Small intestine (tissue), 7 donors: ENCODE results near the gene SAMD9L. TPM values are rescaled to one million over a fixed set of nuclear protein-coding genes. Genes with fewer than 3 reads are reported as not detected.

Source experiments
- DNase-seq, 2 donors: peaks; one replicate each; pipeline versions ENCODE4 v3.0.0 to v3.0.0-alpha.2; 2013
- FAIRE-seq: peaks from 2 replicates; lab custom pipeline; 2012; peaks lifted over from hg19 to GRCh38; lab: Jason Lieb, UNC
- H3K27ac ChIP-seq, 3 donors: one replicate each; pipeline ENCODE4 v1.5.1; 2013; ENCODE audit warnings: low read length in 2 of 3, mild to moderate bottlenecking in 2 of 3, control low read depth in 1 of 3, inconsistent platforms in 1 of 3, low read depth in 1 of 3, moderate library complexity in 1 of 3
- H3K27me3 ChIP-seq, 3 donors: one replicate each; pipeline ENCODE4 v1.6.1; 2013; ENCODE audit warnings: low read length in 3 of 3, inconsistent platforms in 1 of 3; ENCODE audit not compliant: control insufficient read depth in 3 of 3, insufficient read depth in 3 of 3
- H3K36me3 ChIP-seq, 3 donors: one replicate each; pipeline ENCODE4 v1.6.1; 2013; ENCODE audit warnings: low read length in 3 of 3, inconsistent platforms in 1 of 3, low read depth in 1 of 3, mild to moderate bottlenecking in 1 of 3, moderate library complexity in 1 of 3; ENCODE audit not compliant: control insufficient read depth in 3 of 3, insufficient read depth in 2 of 3
- H3K4me1 ChIP-seq, 3 donors: one replicate each; pipeline ENCODE4 v1.6.1; 2013; ENCODE audit warnings: low read length in 2 of 3, inconsistent platforms in 1 of 3, low read depth in 1 of 3, mild to moderate bottlenecking in 1 of 3, moderate library complexity in 1 of 3; ENCODE audit not compliant: control insufficient read depth in 3 of 3, insufficient read depth in 2 of 3
- H3K4me3 ChIP-seq, 3 donors: one replicate each; pipeline ENCODE4 v1.5.1; 2013; ENCODE audit warnings: low read length in 3 of 3, control low read depth in 1 of 3, inconsistent platforms in 1 of 3, low read depth in 1 of 3, mild to moderate bottlenecking in 1 of 3, moderate library complexity in 1 of 3
- H3K9me3 ChIP-seq, 2 donors: one replicate each; pipeline ENCODE4 v1.6.1; 2013; ENCODE audit warnings: low read depth in 1 of 2, low read length in 1 of 2; ENCODE audit not compliant: control insufficient read depth in 2 of 2, insufficient read depth in 1 of 2
- WGBS, 3 donors: extraction: QIAGEN DNeasy Blood & Tissue Kit; methylation state at CpG; one replicate each; pipeline ENCODE4 v1.1.7; 2013; 5-methylcytosine and 5-hydroxymethylcytosine counted together
- polyA plus RNA-seq, 4 donors: library from polyadenylated mRNA; stranded (reverse) in 3 of 4; unstranded in 1 of 4; fragments of 200-250 nt in 3 of 4; fragments of 120-200 nt in 1 of 4; gene quantifications; one replicate each; pipeline versions ENCODE4 v1.2.1 to v1.2.3, GENCODE V29; 2013
- donor health status: healthy with polysubstance abuse.
- donor health status: control.
- donor health status: control.
- donor health status: Bipolar disorder and iron deficiency.
- donor health status: healthy.

SAMD9L gene
- polyA plus RNA-seq, 4 donors = 4.1 to 5.8 (median 5.3) TPM

DNA sequence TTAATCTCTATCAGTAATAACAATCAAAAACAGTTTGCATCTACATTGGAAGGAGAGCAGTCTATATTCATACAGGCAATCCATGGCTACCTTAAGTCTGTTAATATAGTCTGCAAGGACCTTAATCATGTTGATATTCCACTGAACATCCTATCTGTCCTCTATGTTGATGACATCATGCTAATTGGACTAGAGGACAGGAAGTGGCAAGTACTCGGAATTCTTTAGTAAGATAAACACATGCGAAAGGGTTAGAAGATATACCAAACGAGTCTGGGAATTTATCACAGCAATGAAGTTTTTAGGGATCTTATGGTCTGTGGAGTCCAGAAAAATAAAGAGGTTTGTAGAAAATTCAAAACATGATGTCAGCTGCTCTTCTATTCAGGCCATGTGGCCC is 11.3 kb upstream of the SAMD9L start:
- Histone ChIP-seq H3K4me1 (no peaks in the 10 kb centered on the region), H3K27me3 (no peaks in the 10 kb centered on the region), H3K9me3 (peaks cover 0 to 12% of the 10 kb centered on the region in 2 donors), H3K27ac (no peak overlapping the region), H3K4me3 (no peak overlapping the region), H3K36me3 (no peaks in the 10 kb centered on the region)
- DNase-seq (no peak), FAIRE-seq (no peak)
- WGBS, 3 donors = 59 to 68% (median 66%) methylated on average over 3 of the region's 3 CpGs

DNA sequence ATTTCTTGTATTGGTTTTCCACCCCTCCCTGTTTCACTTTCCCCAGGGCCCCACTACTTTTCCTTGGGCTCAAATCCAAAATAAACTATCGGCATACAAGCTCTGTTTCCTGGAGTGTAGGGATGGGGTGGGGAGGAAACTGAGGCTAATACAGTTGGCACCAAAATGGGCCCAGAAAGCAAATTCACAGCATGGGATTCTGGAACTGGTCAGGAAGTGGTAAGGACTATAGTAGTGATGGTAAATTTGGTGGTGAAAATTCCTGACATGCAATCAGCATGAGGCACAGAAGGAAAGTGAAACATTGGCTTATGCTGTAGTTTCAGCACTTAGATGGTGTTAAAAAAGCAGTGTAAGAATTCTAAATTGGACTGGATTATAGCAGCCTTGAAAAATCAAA is 8.7 kb upstream of the SAMD9L start:
- no peak for FAIRE-seq

DNA sequence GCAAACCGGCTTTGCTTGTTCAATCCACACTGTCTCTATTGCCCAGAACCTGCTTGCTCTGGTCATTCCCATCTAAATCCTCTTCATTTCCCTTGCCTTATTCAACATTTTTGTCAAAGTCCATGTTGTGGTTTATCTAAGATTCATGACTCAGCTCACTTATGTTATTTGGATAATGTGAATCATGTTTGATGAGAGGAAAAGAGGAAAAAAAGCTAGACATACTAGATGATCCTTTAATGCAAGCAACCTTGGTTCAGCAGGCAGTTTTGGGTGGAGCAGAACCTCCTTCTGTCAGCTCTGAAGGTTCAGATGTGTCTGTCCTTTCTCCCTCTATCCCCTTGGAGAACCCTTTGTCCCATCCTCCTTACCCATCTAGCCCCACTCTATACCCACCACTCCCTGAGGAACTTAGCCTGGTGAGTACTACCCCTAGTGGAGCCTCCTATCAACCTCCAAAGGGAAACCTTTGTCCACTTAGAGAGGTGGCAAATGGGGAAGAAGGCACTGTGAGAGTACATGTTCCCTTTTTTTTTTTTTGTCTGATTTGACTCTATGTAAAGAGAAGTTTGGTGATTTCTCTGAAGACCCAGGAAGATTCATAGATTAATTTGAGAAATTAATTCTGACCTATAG is 2.1 kb upstream of the SAMD9L start:
- DNase-seq = peak in 1 of 2 donors; percentile 20
- Histone ChIP-seq H3K27me3 (no peaks in the 10 kb centered on the region), H3K9me3 (no peaks in the 10 kb centered on the region), H3K4me1 (peaks cover 0 to 5% (median 3%) of the 10 kb centered on the region in 3 donors), H3K27ac (no peak overlapping the region), H3K4me3 (no peak overlapping the region), H3K36me3 (no peaks in the 10 kb centered on the region)
- no peak for FAIRE-seq
- WGBS, 3 donors = 73 to 90% (median 88%) methylated on average over 1 of the region's 1 CpG

More for the DNA sequence above, 8.7 kb upstream of the SAMD9L start:
- H3K4me3 ChIP-seq = no peak overlapping the region
- no peaks in the 10 kb centered on the region for H3K36me3 ChIP-seq
- H3K27ac ChIP-seq = no peak overlapping the region
- no peaks in the 10 kb centered on the region for H3K4me1 ChIP-seq
- 11 to 53% (median 42%) methylated on average over 1 of the region's 1 CpG for WGBS, 3 donors
- H3K9me3 ChIP-seq = peaks cover 0 to 8% of the 10 kb centered on the region in 2 donors
- no peaks in the 10 kb centered on the region for H3K27me3 ChIP-seq
- DNase-seq = no peak

DNA sequence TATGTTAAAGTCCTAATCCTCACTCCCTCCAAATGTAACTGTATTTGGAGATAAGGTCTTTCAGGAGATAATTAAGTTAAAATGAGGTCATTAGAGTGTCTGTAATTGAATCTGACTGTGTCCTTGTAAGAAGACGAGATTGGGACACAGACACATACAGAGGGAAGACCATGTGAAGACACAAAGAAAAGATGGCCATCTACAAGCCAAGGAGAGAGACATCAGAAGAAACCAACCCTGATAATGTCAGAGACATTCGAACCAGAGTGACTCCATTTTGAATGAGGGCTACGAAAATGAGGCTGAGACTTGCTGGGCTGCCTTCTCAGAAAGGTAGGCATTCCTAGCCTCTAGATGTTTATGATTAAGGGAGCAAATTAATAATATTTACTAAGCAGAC is 542 bp upstream of the SAMD9L start:
- DNase-seq = no peak
- H3K4me1 ChIP-seq = peaks cover 0 to 5% (median 3%) of the 10 kb centered on the region in 3 donors
- H3K9me3 ChIP-seq = no peaks in the 10 kb centered on the region
- 72 to 81% (median 76%) methylated on average over 3 of the region's 3 CpGs for WGBS, 3 donors
- H3K4me3 ChIP-seq = no peak overlapping the region
- no peaks in the 10 kb centered on the region for H3K27me3 ChIP-seq
- peaks cover 1 to 3% (median 2%) of the 10 kb centered on the region in 3 donors for H3K36me3 ChIP-seq
- H3K27ac ChIP-seq = peak overlapping the region in 1 of 3 donors; percentile 48
- FAIRE-seq = no peak

DNA sequence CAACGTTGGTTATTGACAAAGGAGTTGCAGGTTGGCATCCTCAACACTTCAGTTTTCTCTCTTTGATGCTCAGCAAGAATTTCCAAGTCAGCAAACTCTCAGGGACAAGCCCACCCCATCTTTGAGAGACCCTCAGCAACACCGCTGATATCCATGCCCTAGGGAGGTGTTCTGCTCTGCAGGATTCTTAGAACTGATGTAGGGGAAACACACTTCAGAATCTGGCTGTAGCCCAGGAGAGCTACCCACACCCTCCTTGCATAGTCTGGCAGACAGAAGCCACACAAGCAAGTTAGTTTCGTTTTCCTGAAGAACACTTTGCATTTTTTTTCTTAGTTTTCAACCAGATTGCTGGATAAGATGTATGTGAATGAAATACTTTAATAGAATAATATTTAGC is 822 bp downstream of the SAMD9L start:
- H3K27ac ChIP-seq = peak overlapping the region in 2 of 3 donors; percentile 48 to 68

DNA sequence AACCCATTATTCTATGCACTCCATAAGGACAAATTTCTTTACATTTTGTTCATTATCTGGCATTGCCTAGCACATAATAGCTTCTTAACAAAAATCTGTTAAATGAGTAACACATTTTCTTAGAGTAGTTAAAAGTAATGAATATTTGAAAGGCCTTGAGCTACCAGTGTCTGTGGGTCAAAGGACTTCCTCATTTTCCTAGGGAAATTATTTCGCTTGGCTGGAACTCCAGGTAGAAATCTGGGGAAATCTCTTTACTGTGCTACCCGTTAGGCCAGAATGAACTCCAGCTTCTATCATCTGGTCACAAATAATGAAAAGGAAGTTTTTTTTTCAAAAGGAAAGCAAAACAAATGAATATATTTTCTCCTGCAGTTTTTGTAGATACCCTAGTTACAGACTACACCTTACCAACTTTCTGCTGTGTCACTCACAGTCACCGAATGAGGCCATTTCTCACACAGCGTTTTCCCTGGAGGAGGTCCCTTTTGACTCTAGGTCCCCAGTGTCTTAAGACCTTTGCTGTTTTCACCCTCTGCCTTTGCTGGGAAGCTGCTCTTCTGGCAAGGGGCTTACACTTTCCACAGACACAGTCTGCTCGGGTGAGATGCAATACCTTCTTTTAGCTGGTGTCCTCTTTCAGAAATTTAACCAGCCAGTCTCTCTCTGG is 1.6 kb downstream of the SAMD9L start:
- 42 to 70% (median 67%) methylated on average over 5 of the region's 5 CpGs for WGBS, 3 donors
- FAIRE-seq (no peak), DNase-seq (no peak)
- Histone ChIP-seq H3K4me1 (peaks cover 0 to 5% (median 3%) of the 10 kb centered on the region in 3 donors), H3K36me3 (peaks cover 3 to 15% (median 10%) of the 10 kb centered on the region in 3 donors), H3K27ac (peak overlapping the region in 2 of 3 donors; percentile 3 to 23), H3K27me3 (no peaks in the 10 kb centered on the region), H3K9me3 (peaks cover 0 to 2% of the 10 kb centered on the region in 2 donors), H3K4me3 (peak overlapping the region in 1 of 3 donors; percentile 56)

More for the DNA sequence above, 822 bp downstream of the SAMD9L start:
- WGBS, 3 donors = 1 to 2% (median 1%) methylated on average over 3 of the region's 3 CpGs
- H3K27me3 ChIP-seq = no peaks in the 10 kb centered on the region
- H3K4me1 ChIP-seq = peaks cover 0 to 5% (median 3%) of the 10 kb centered on the region in 3 donors
- peaks cover 3 to 10% (median 7%) of the 10 kb centered on the region in 3 donors for H3K36me3 ChIP-seq
- peak overlapping the region in 2 of 3 donors; percentile 22 to 56 for H3K4me3 ChIP-seq
- no peaks in the 10 kb centered on the region for H3K9me3 ChIP-seq
- FAIRE-seq = no peak
- peak; percentile 35 to 63 for DNase-seq

DNA sequence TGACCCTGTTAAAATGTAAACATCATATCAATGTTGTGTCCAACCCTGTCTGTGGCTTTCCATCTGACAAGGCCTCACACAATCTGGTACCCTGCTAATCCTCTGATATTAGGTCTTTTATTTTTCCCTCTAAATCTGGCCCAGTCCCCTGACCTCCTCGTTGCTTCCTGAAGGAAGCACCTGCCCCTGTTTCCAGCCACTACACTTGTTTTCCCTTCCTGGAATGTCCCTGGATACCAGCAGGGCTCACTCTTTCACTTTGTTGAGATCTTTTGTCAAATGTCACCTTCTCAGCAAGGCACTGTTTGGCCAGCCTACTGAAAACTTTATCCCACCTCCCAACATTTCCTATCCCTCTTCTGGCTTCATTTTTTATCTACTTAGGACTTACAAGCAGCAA is 2.1 kb downstream of the SAMD9L start:
- Histone ChIP-seq H3K36me3 (peaks cover 3 to 19% (median 15%) of the 10 kb centered on the region in 3 donors), H3K9me3 (peaks cover 0 to 2% of the 10 kb centered on the region in 2 donors), H3K4me1 (peaks cover 0 to 5% (median 3%) of the 10 kb centered on the region in 3 donors), H3K4me3 (no peak overlapping the region), H3K27me3 (no peaks in the 10 kb centered on the region), H3K27ac (peak overlapping the region in 2 of 3 donors; percentile 6 to 17)
- FAIRE-seq = no peak
- WGBS, 3 donors = 16 to 30% (median 18%) methylated on average over 1 of the region's 1 CpG
- DNase-seq = no peak

DNA sequence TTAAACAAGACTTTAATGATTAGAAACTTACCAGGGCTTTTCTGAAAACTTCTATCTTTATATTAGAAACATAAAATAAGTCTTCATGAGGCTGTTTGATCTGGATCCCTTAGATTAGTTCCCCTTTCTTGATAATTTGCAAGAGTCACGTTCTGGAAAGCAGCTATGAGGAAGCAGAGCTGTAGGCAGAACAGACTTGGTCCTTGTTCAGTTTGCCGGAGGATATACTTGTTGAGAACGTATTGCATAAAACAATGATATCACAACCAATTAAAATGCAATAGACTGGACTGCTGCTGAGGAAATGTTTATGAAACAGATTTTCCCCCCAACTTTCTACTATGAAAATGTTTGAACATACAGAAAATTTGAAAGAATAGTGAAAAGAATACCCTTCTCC is 2.8 kb downstream of the SAMD9L start:
- Histone ChIP-seq H3K9me3 (peaks cover 0 to 2% of the 10 kb centered on the region in 2 donors), H3K4me1 (peaks cover 0 to 5% (median 3%) of the 10 kb centered on the region in 3 donors), H3K4me3 (no peak overlapping the region), H3K27me3 (no peaks in the 10 kb centered on the region), H3K27ac (no peak overlapping the region), H3K36me3 (peaks cover 3 to 21% (median 19%) of the 10 kb centered on the region in 3 donors)
- DNase-seq (no peak), FAIRE-seq (no peak)
- WGBS, 3 donors = 61 to 77% (median 73%) methylated on average over 3 of the region's 3 CpGs
